Naive thymus-derived CD8-positive, alpha-beta T cell (primary cell): ENCODE results near the gene GPX5. TPM values are rescaled to one million over a fixed set of nuclear protein-coding genes. Genes with fewer than 3 reads are reported as not detected.

Experiments used
- ATAC-seq, 2 donors: fragments of 150-1000 bp; cut with Tn5 transposase in 1 of 2; sonication (Bioruptor Pico), chemical (Tn5 transposase) in 1 of 2; 1 replicate in 1 of 2; 2 replicates in 1 of 2; pipeline ENCODE4 v1.10.0; 2021; ENCODE audit warnings: mild to moderate bottlenecking in 2 of 2, moderate library complexity in 2 of 2
- POLR2A ChIA-PET: fragments of 350-600 bp; sonication (Branson Sonifier 250); formaldehyde crosslinking; loops from one replicate; lab custom pipeline; 2021; ENCODE audit warnings: antibody characterized with exemption; lab: Charles Lee
- DNase-seq, 10 donors: peaks; one replicate each; pipeline versions ENCODE4 v3.0.0 to v3.0.0-alpha.2; 2020 to 2022
- H3K27ac Mint-ChIP-seq, 10 donors: one replicate each; pipeline ENCODE4 v1.8.0; 2020 to 2022; ENCODE audit warnings: mild to moderate bottlenecking in 10 of 10, mixed read lengths in 10 of 10, moderate library complexity in 4 of 10, inconsistent platforms in 1 of 10
- H3K27me3 Mint-ChIP-seq, 5 donors: one replicate each; pipeline ENCODE4 v1.8.0; 2021 to 2022; ENCODE audit warnings: mixed read lengths in 5 of 5
- H3K36me3 Mint-ChIP-seq, 3 donors: one replicate each; pipeline ENCODE4 v1.8.0; 2020 to 2022; ENCODE audit warnings: mixed read lengths in 3 of 3, mild to moderate bottlenecking in 2 of 3, inconsistent platforms in 1 of 3
- H3K4me1 Mint-ChIP-seq, 4 donors: one replicate each; pipeline ENCODE4 v1.8.0; 2021 to 2022; ENCODE audit warnings: mixed read lengths in 4 of 4
- H3K4me3 Mint-ChIP-seq, 10 donors: one replicate each; pipeline ENCODE4 v1.8.0; 2020 to 2022; ENCODE audit warnings: mild to moderate bottlenecking in 10 of 10, mixed read lengths in 10 of 10, moderate library complexity in 6 of 10, inconsistent platforms in 1 of 10
- H3K9me3 Mint-ChIP-seq, 9 donors: one replicate each; pipeline ENCODE4 v1.8.0; 2020 to 2022; ENCODE audit warnings: mixed read lengths in 9 of 9, mild to moderate bottlenecking in 3 of 9, inconsistent platforms in 1 of 9, moderate library complexity in 1 of 9
- polyA plus RNA-seq, 3 donors: library from polyadenylated mRNA; unstranded; fragments of 300-500 nt; fragmentation: Illumina TruSeq; gene quantifications; one replicate each; pipeline ENCODE4 v1.2.3, GENCODE V29; 2021
- total RNA-seq, 8 experiments: library from RNA in 2 of 8; stranded (reverse) in 2 of 8; gene quantifications; one replicate each; pipeline ENCODE4 v1.2.3 and lab custom pipeline; 2021 to 2026

Gene GPX5
- total and polyA plus RNA-seq, 5 experiments from 2014 or later, result not detected

DNA sequence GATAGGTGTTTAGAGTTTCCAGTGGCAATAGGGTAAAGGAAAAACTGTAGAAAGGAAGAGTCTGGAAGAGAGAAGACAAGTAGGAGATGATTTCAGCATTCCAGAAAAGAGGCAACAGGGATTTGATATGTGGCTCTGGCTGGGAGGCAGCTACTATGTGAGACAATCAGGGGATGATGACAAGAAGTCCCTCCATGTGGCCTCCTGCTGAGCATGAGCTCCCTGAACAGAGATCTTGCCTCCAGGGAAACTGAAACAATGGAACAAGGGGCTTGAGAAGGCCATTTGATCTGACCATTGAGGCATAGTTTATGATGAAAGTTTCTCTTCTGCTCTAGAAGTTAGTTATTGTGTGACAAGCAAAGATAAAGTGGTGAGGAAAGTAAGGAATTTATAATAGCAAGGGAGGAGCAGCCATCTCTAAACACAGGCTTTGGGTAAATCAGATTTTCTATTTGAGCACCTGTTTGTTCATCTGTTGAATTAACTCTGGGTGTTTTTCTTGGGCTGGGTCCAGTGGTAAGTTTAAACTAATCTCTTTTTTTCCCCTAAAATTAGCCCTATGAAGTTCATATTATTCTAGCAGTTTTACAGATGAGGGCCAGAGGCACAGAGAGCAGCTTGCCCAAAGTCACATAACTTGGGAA is 3.0 kb upstream of the GPX5 start:
- POLR2A ChIA-PET, result interaction anchor here (0.6 kb wide), 1 partner anchor 14 kb away, joined by 5 read pairs; no protein-coding TSS in a partner anchor

GRCh38 chr6:28523241-28523622 is 2.4 kb upstream of the GPX5 start:
- Mint-ChIP-seq H3K9me3 (no peaks in the 10 kb centered on the region), H3K4me1 (peaks cover 25 to 32% (median 28%) of the 10 kb centered on the region in 4 donors), H3K27me3 (peaks cover 10 to 43% (median 24%) of the 10 kb centered on the region in 5 donors), H3K27ac (peak overlapping the region in 8 of 10 donors; percentile 6 to 83 (median 45)), H3K4me3 (peak overlapping the region in 9 of 10 donors; percentile 42 to 85 (median 70)), H3K36me3 (no peaks in the 10 kb centered on the region)
- DNase-seq (peak in 9 of 10 donors; percentile 9 to 78 (median 61)), ATAC-seq (peak; percentile 99 to 100)
- POLR2A ChIA-PET, result no interaction called here

More for the DNA sequence above, 3.0 kb upstream of the GPX5 start:
- no peaks in the 10 kb centered on the region for H3K36me3 Mint-ChIP-seq
- H3K9me3 Mint-ChIP-seq, result no peaks in the 10 kb centered on the region
- ATAC-seq (peak in 1 of 2 donors; percentile 2), DNase-seq (no peak)
- peak overlapping the region in 6 of 10 donors; percentile 0 to 85 (median 70) for H3K4me3 Mint-ChIP-seq
- peaks cover 10 to 42% (median 23%) of the 10 kb centered on the region in 5 donors for H3K27me3 Mint-ChIP-seq
- peaks cover 25 to 32% (median 28%) of the 10 kb centered on the region in 4 donors for H3K4me1 Mint-ChIP-seq
- H3K27ac Mint-ChIP-seq, result peak overlapping the region in 6 of 10 donors; percentile 25 to 83 (median 46)

GRCh38 chr6:28530777-28531176 is 5.1 kb downstream of the GPX5 start:
- Mint-ChIP-seq H3K36me3 (no peaks in the 10 kb centered on the region), H3K4me1 (peaks cover 3 to 7% (median 7%) of the 10 kb centered on the region in 4 donors), H3K27ac (no peak overlapping the region), H3K4me3 (no peak overlapping the region), H3K9me3 (no peaks in the 10 kb centered on the region), H3K27me3 (peaks cover 11 to 53% (median 51%) of the 10 kb centered on the region in 5 donors)
- no peak for DNase-seq
- no peak for ATAC-seq
- POLR2A ChIA-PET, result no interaction called here

GRCh38 chr6:28531479-28532128 is 5.9 kb downstream of the GPX5 start:
- no peak overlapping the region for H3K4me3 Mint-ChIP-seq
- H3K36me3 Mint-ChIP-seq, result no peaks in the 10 kb centered on the region
- POLR2A ChIA-PET, result no interaction called here
- H3K27ac Mint-ChIP-seq, result peak overlapping the region in 1 of 10 donors; percentile 62
- peaks cover 8 to 53% (median 44%) of the 10 kb centered on the region in 5 donors for H3K27me3 Mint-ChIP-seq
- peaks cover 0 to 6% (median 3%) of the 10 kb centered on the region in 4 donors for H3K4me1 Mint-ChIP-seq
- no peaks in the 10 kb centered on the region for H3K9me3 Mint-ChIP-seq
- no peak for DNase-seq
- ATAC-seq, result no peak

DNA sequence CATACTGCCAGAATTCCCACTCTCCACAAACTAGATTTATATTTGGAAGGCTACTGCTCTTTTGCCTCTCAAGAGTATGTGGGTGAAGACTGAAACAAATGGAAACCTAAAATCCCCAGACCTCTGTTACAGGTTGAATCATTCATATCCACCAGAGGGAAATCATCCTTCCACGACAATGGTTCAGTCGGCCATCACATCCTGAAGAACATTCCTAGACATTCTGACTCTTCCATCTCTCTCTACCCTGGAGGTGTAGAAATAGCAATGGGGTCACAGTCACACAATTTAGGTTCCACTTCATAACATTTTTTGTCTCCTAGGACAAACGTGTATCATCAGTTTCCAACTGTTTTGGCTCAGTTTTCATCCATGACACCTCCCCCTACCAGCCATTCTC is 8.6 kb downstream of the GPX5 start:
- Mint-ChIP-seq H3K9me3 (no peaks in the 10 kb centered on the region), H3K36me3 (no peaks in the 10 kb centered on the region), H3K4me1 (peaks cover 5 to 17% (median 10%) of the 10 kb centered on the region in 4 donors), H3K27me3 (peaks cover 1 to 58% (median 28%) of the 10 kb centered on the region in 5 donors), H3K27ac (peak overlapping the region in 1 of 10 donors; percentile 4), H3K4me3 (no peak overlapping the region)
- DNase-seq (no peak), ATAC-seq (no peak)
- POLR2A ChIA-PET, result no interaction called here

GRCh38 chr6:28534875-28535274 is 9.2 kb downstream of the GPX5 start:
- Mint-ChIP-seq H3K9me3 (no peaks in the 10 kb centered on the region), H3K36me3 (no peaks in the 10 kb centered on the region), H3K4me1 (peaks cover 5 to 17% (median 10%) of the 10 kb centered on the region in 4 donors), H3K27me3 (peaks cover 1 to 58% (median 28%) of the 10 kb centered on the region in 5 donors), H3K27ac (no peak overlapping the region), H3K4me3 (no peak overlapping the region)
- DNase-seq (no peak), ATAC-seq (no peak)
- POLR2A ChIA-PET, result no interaction called here

- peak; percentile 47 to 59 for ATAC-seq
- peak overlapping the region in 6 of 10 donors; percentile 15 to 97 (median 65) for H3K27ac Mint-ChIP-seq
- peak in 1 of 10 donors; percentile 14 for DNase-seq
- peaks cover 1 to 58% (median 16%) of the 10 kb centered on the region in 5 donors for H3K27me3 Mint-ChIP-seq
- peaks cover 6 to 18% (median 11%) of the 10 kb centered on the region in 4 donors for H3K4me1 Mint-ChIP-seq
- POLR2A ChIA-PET, result interaction anchor here (0.6 kb wide), 1 partner anchor 205 kb away, joined by 4 read pairs; no protein-coding TSS in a partner anchor
- peaks cover 0 to 13% (median 0%) of the 10 kb centered on the region in 3 donors for H3K36me3 Mint-ChIP-seq
- H3K9me3 Mint-ChIP-seq, result peaks cover 0 to 19% (median 12%) of the 10 kb centered on the region in 9 donors
- H3K4me3 Mint-ChIP-seq, result peak overlapping the region; percentile 26 to 82 (median 74)
These were observed 11.4 kb downstream of the GPX5 start for GRCh38 chr6:28537065-28537464.

GRCh38 chr6:28537509-28538140 is 11.9 kb downstream of the GPX5 start:
- H3K36me3 Mint-ChIP-seq, result peaks cover 0 to 13% (median 0%) of the 10 kb centered on the region in 3 donors
- H3K27me3 Mint-ChIP-seq, result peaks cover 1 to 61% (median 16%) of the 10 kb centered on the region in 5 donors
- DNase-seq, result peak in 8 of 10 donors; percentile 17 to 73 (median 50)
- peak overlapping the region; percentile 26 to 82 (median 74) for H3K4me3 Mint-ChIP-seq
- H3K9me3 Mint-ChIP-seq, result peaks cover 0 to 25% (median 15%) of the 10 kb centered on the region in 9 donors
- ATAC-seq, result peak; percentile 53 to 87
- POLR2A ChIA-PET, result interaction anchor here (0.6 kb wide), 1 partner anchor 205 kb away, joined by 4 read pairs; no protein-coding TSS in a partner anchor
- H3K4me1 Mint-ChIP-seq, result peaks cover 11 to 24% (median 17%) of the 10 kb centered on the region in 4 donors
- peak overlapping the region in 5 of 10 donors; percentile 25 to 97 (median 56) for H3K27ac Mint-ChIP-seq

- H3K9me3 Mint-ChIP-seq, result peaks cover 0 to 30% (median 16%) of the 10 kb centered on the region in 9 donors
- peaks cover 0 to 13% (median 0%) of the 10 kb centered on the region in 3 donors for H3K36me3 Mint-ChIP-seq
- peaks cover 5 to 62% (median 15%) of the 10 kb centered on the region in 5 donors for H3K27me3 Mint-ChIP-seq
- DNase-seq, result no peak
- ATAC-seq, result no peak
- H3K4me1 Mint-ChIP-seq, result peaks cover 19 to 34% (median 30%) of the 10 kb centered on the region in 4 donors
- POLR2A ChIA-PET, result interaction anchor here (0.7 kb wide), 1 partner anchor 53 kb away, joined by 3 read pairs; no protein-coding TSS in a partner anchor
- peak overlapping the region; percentile 78 to 94 (median 89) for H3K4me3 Mint-ChIP-seq
- peak overlapping the region in 4 of 10 donors; percentile 67 to 95 (median 83) for H3K27ac Mint-ChIP-seq
These were observed 16.3 kb downstream of the GPX5 start for GRCh38 chr6:28541996-28542395.

- Mint-ChIP-seq H3K27me3 (peaks cover 8 to 58% (median 21%) of the 10 kb centered on the region in 5 donors), H3K4me1 (peaks cover 17 to 28% (median 24%) of the 10 kb centered on the region in 4 donors)
These were observed 17.0 kb downstream of the GPX5 start for GRCh38 chr6:28542440-28543296.

More at GRCh38 chr6:28542440-28543296, 17.0 kb downstream of the GPX5 start:
- peaks cover 0 to 30% (median 16%) of the 10 kb centered on the region in 9 donors for H3K9me3 Mint-ChIP-seq
- POLR2A ChIA-PET, result interaction anchor here (0.7 to 0.9 kb wide), 4 partner anchors 44 to 353 kb away, joined by 3 to 4 read pairs (median 4); partner anchors contain the start of gene ZSCAN26
- DNase-seq (peak; percentile 5 to 75 (median 63)), ATAC-seq (peak; percentile 57 to 66)
- H3K27ac Mint-ChIP-seq, result peak overlapping the region; percentile 31 to 97 (median 71)
- peaks cover 0 to 13% (median 0%) of the 10 kb centered on the region in 3 donors for H3K36me3 Mint-ChIP-seq
- peak overlapping the region; percentile 78 to 94 (median 89) for H3K4me3 Mint-ChIP-seq
